IMR-90 (cell line): ENCODE results near the gene PGS1. TPM values are rescaled to one million over a fixed set of nuclear protein-coding genes. Genes with fewer than 3 reads are reported as not detected.

Source experiments
- ATAC-seq: fragments of 200-7000 bp; cut with Tn5 transposase; 2 replicates; pipeline ENCODE4 v1.9.1; 2020; ENCODE audit warnings: low read depth, mild to moderate bottlenecking, moderate library complexity
- BruUV-seq: library from RNA; stranded (reverse); fragments of 400-500 nt; replicated peaks from 2 replicates; lab custom pipeline; 2021; lab: Mats Ljungman, UMichigan
- CTCF ChIA-PET: fragments of 300-600 bp; formaldehyde crosslinking; extraction: SDS; loops from one replicate; lab custom pipeline; 2021; ENCODE audit warnings: antibody characterized with exemption; lab: Yijun Ruan, JAX
- POLR2A ChIA-PET: fragments of 300-600 bp; sonication (Branson Sonifier 250); formaldehyde crosslinking; loops from one replicate; lab custom pipeline; 2022; ENCODE audit warnings: antibody characterized with exemption; ENCODE audit not compliant: unreplicated experiment; lab: Charles Lee
- DNase-seq: peaks from one replicate; pipeline ENCODE4 v3.0.0; 2013
- H2AFZ ChIP-seq: replicated peaks from 2 replicates; pipeline ENCODE3; 2013; ENCODE audit warnings: low read length, mild to moderate bottlenecking; ENCODE audit not compliant: poor library complexity
- H2AK5ac ChIP-seq: 2 replicates; pipeline ENCODE4 v1.6.1; 2013; ENCODE audit warnings: low read depth, low read length, inconsistent platforms
- H2AK9ac ChIP-seq: replicated peaks from 2 replicates; pipeline ENCODE3; 2013; ENCODE audit warnings: mild to moderate bottlenecking, low read depth, low read length, moderate library complexity; ENCODE audit not compliant: poor library complexity
- H2BK120ac ChIP-seq: 2 replicates; pipeline ENCODE4 v1.6.1; 2013; ENCODE audit warnings: low read depth, low read length, inconsistent platforms
- H2BK15ac ChIP-seq: 3 replicates; pipeline ENCODE4 v1.6.1; 2013; ENCODE audit warnings: low read depth, low read length, inconsistent platforms
- H2BK20ac ChIP-seq: 2 replicates; pipeline ENCODE4 v1.6.1; 2013; ENCODE audit warnings: low read depth, mild to moderate bottlenecking, inconsistent platforms, low read length, moderate library complexity
- H2BK5ac ChIP-seq: 2 replicates; pipeline ENCODE4 v1.6.1; 2013; ENCODE audit warnings: mild to moderate bottlenecking, low read depth, low read length, inconsistent platforms; ENCODE audit not compliant: poor library complexity, severe bottlenecking
- H3K14ac ChIP-seq: replicated peaks from 2 replicates; pipeline ENCODE4 v1.6.1; 2013; ENCODE audit warnings: low read depth, low read length, inconsistent platforms
- H3K18ac ChIP-seq: 2 replicates; pipeline ENCODE4 v1.6.1; 2013; ENCODE audit warnings: low read depth, low read length, control low read depth
- H3K23ac ChIP-seq: 2 replicates; pipeline ENCODE4 v1.6.1; 2013; ENCODE audit warnings: low read depth, low read length, inconsistent platforms
- H3K27ac ChIP-seq: 2 replicates; pipeline ENCODE4 v1.5.1; 2013; ENCODE audit warnings: mild to moderate bottlenecking, control low read depth, low read length; ENCODE audit not compliant: insufficient read depth
- H3K27me3 ChIP-seq: 2 replicates; pipeline ENCODE4 v1.6.1; 2013; ENCODE audit warnings: low read length; ENCODE audit not compliant: control insufficient read depth, insufficient read depth
- H3K36me3 ChIP-seq: 2 replicates; pipeline ENCODE4 v1.6.1; 2013; ENCODE audit warnings: low read length, mixed read lengths; ENCODE audit not compliant: control insufficient read depth, insufficient read depth
- H3K4ac ChIP-seq: 2 replicates; pipeline ENCODE4 v1.6.1; 2013; ENCODE audit warnings: low read depth, low read length, inconsistent platforms
- H3K4me1 ChIP-seq: 2 replicates; pipeline ENCODE4 v1.6.1; 2013; ENCODE audit warnings: low read length, mixed read lengths; ENCODE audit not compliant: control insufficient read depth, insufficient read depth
- H3K4me2 ChIP-seq: 2 replicates; pipeline ENCODE4 v1.6.1; 2013; ENCODE audit warnings: low read depth, mild to moderate bottlenecking, control low read depth, low read length, moderate library complexity
- H3K4me3 ChIP-seq: 2 replicates; pipeline ENCODE4 v1.5.1; 2013; ENCODE audit warnings: low read depth, mild to moderate bottlenecking, control low read depth, low read length, moderate library complexity; ENCODE audit not compliant: insufficient read depth
- H3K56ac ChIP-seq: 2 replicates; pipeline ENCODE4 v1.6.1; 2013; ENCODE audit warnings: low read length, inconsistent platforms; ENCODE audit not compliant: insufficient read depth; ENCODE audit errors: extremely low read depth
- H3K79me1 ChIP-seq, 2 experiments: 2 replicates each; pipeline ENCODE4 v1.6.1; 2013; ENCODE audit warnings: low read length in 2 of 2, inconsistent platforms in 1 of 2, low read depth in 1 of 2
- H3K9ac ChIP-seq: 2 replicates; pipeline ENCODE4 v1.6.1; 2013; ENCODE audit warnings: low read depth, low read length, control low read depth
- H3K9me1 ChIP-seq: 2 replicates; pipeline ENCODE4 v1.6.1; 2013; ENCODE audit warnings: low read length, inconsistent platforms; ENCODE audit not compliant: insufficient read depth
- H3K9me3 ChIP-seq: 2 replicates; pipeline ENCODE4 v1.6.1; 2013; ENCODE audit warnings: low read length; ENCODE audit not compliant: control insufficient read depth, insufficient read depth
- H4K20me1 ChIP-seq: 2 replicates; pipeline ENCODE4 v1.6.1; 2013; ENCODE audit warnings: low read length, inconsistent platforms; ENCODE audit not compliant: insufficient read depth
- H4K5ac ChIP-seq: 2 replicates; pipeline ENCODE4 v1.6.1; 2013; ENCODE audit warnings: mild to moderate bottlenecking, low read depth, low read length, control low read depth
- H4K8ac ChIP-seq, 2 experiments: 2 replicates each; pipeline ENCODE4 v1.6.1; 2013; ENCODE audit warnings: low read depth in 2 of 2, low read length in 2 of 2, control low read depth in 1 of 2, inconsistent platforms in 1 of 2
- H4K91ac ChIP-seq: 2 replicates; pipeline ENCODE4 v1.6.1; 2013; ENCODE audit warnings: low read depth, low read length, inconsistent platforms; ENCODE audit not compliant: insufficient read depth
- POLR2A ChIP-seq: IDR thresholded peaks from 2 replicates; pipeline ENCODE4 v1.6.1; 2012; ENCODE audit warnings: mild to moderate bottlenecking, low read depth, low read length
- RAD21 ChIP-seq: IDR thresholded peaks from 2 replicates; pipeline ENCODE4 v1.6.1; 2012; ENCODE audit warnings: low read length, improper control_type of control experiment
- WGBS, 2 experiments: methylation state at CpG; one replicate each; pipeline versions ENCODE4 v1.1.5 to v1.1.7; 2013; ENCODE audit warnings: missing lambda C conversion rate in 2 of 2; ENCODE audit not compliant: insufficient read length in 1 of 2; ENCODE audit errors: extremely low coverage in 2 of 2; 5-methylcytosine and 5-hydroxymethylcytosine counted together
- dilution Hi-C: fragments of 300-500 bp; cut with HindIII; formaldehyde crosslinking; loops from one replicate; pipeline ENCODE4 v1.14.3; 2018; ENCODE audit warnings: low sequenced_read_pairs; ENCODE audit not compliant: unreplicated experiment
- in situ Hi-C: fragments of 300-500 bp; cut with MboI; formaldehyde crosslinking; loops from 3 replicates; pipeline ENCODE4 v1.14.3; 2019; ENCODE audit warnings: low sequenced_read_pairs, inconsistent platforms, mixed read lengths
- intact Hi-C: fragments of 100-400 bp; cut with micrococcal nuclease; formaldehyde crosslinking; loops from 2 replicates; pipeline ENCODE4 v1.10.0; 2022
- polyA plus RNA-seq, 3 experiments: library from polyadenylated mRNA; depleted of rRNA; stranded (reverse); fragments of >200 nt; gene quantifications; 2 replicates each; pipeline ENCODE4 v1.2.3, GENCODE V29; 2012; ENCODE audit warnings: low replicate concordance in 1 of 3
- total RNA-seq: library from RNA; depleted of rRNA; stranded (reverse); fragments of >200 nt; gene quantifications from 2 replicates; pipeline ENCODE4 v1.2.3, GENCODE V29; 2012

PGS1 gene
- total and polyA plus RNA-seq, 2 of the 4 experiments (the other 2 are of a cell fraction), result 18.5 to 43.2 TPM

GRCh38 chr17:78355045-78355641 is 23.3 kb upstream of the PGS1 start:
- H2AK9ac ChIP-seq, result no peak overlapping the region
- H3K18ac ChIP-seq, result no peak overlapping the region
- no peak overlapping the region for H2BK20ac ChIP-seq
- ChIA-PET CTCF (no interaction called here), POLR2A (no interaction called here)
- peaks cover 58% of the 10 kb centered on the region for H4K20me1 ChIP-seq
- in situ Hi-C loops, result loop anchor here (5.0 kb wide), 1 partner anchor 63 kb away; no protein-coding TSS in a partner anchor
- no peaks in the 10 kb centered on the region for H3K27me3 ChIP-seq
- H2BK5ac ChIP-seq, result peak overlapping the region; percentile 7
- intact Hi-C loops, result no loop called here
- H4K8ac ChIP-seq, result 0 out of 4 replicates have a peak overlapping the region, but pooled peaks of 1 of the 2 experiments have one; percentile 17
- H3K4me2 ChIP-seq, result no peak overlapping the region
- no peaks in the 10 kb centered on the region for H3K9me3 ChIP-seq
- dilution Hi-C loops, result no loop called here
- H2AK5ac ChIP-seq, result peak overlapping the region; percentile 27
- peak overlapping the region; percentile 65; the same call in 1 of the 2 replicates for H3K23ac ChIP-seq
- peak overlapping the region; percentile 59 for H3K27ac ChIP-seq
- peak overlapping the region; percentile 5 for H3K4ac ChIP-seq
- H3K4me3 ChIP-seq, result no peak overlapping the region
- peaks cover 31% of the 10 kb centered on the region for H3K4me1 ChIP-seq
- H4K5ac ChIP-seq, result no peak overlapping the region
- no peak overlapping the region for H2AFZ ChIP-seq
- no TSS peak for BruUV-seq
- H3K9ac ChIP-seq, result no peak overlapping the region
- 0 out of 2 replicates have a peak overlapping the region, but pooled peaks have one; percentile 8 for H2BK120ac ChIP-seq
- H4K91ac ChIP-seq, result no peak overlapping the region; the same call in 1 of the 2 replicates
- peaks cover 5 to 52% of the 10 kb centered on the region in 2 experiments; a peak in 3 of 4 replicates for H3K79me1 ChIP-seq
- ATAC-seq (no peak), DNase-seq (no peak)
- no CpG with 5 or more reads among the region's 9 CpGs for WGBS, 2 experiments
- H3K56ac ChIP-seq, result no peak overlapping the region; the same call in 1 of the 2 replicates
- H3K9me1 ChIP-seq, result peaks cover 24% of the 10 kb centered on the region
- no peak overlapping the region for H2BK15ac ChIP-seq
- TF ChIP-seq RAD21 (no peak), POLR2A (0 out of 2 replicates have a peak, but pooled peaks have one; percentile 21)
- H3K36me3 ChIP-seq, result peaks cover 33% of the 10 kb centered on the region
- peak overlapping the region; percentile 18; the same call in 1 of the 2 replicates for H3K14ac ChIP-seq
